HepG2 (cell line): ENCODE data around the gene PLXND1. TPM values are rescaled to one million over a fixed set of nuclear protein-coding genes. Genes with fewer than 3 reads are reported as not detected.

ENCODE experiments used
- AHR ChIP-seq: IDR thresholded peaks from 2 replicates; pipeline ENCODE4 v1.6.1; 2018; ENCODE audit warnings: missing genetic modification reagents, missing compliant biosample characterization
- BRCA1 ChIP-seq: sonication (generic); formaldehyde crosslinking; IDR thresholded peaks from 2 replicates; pipeline ENCODE4 v1.4.0; 2020; ENCODE audit warnings: missing genetic modification reagents
- CHCHD3 ChIP-seq: sonication (generic); formaldehyde crosslinking; IDR thresholded peaks from 2 replicates; pipeline ENCODE4 v1.8.0; 2022; ENCODE audit warnings: mild to moderate bottlenecking, missing genetic modification reagents, moderate library complexity
- EED ChIP-seq: sonication (generic); formaldehyde crosslinking; IDR thresholded peaks from 2 replicates; pipeline ENCODE4 v1.5.0; 2020; ENCODE audit warnings: mild to moderate bottlenecking, missing genetic modification reagents
- ELF1 ChIP-seq: sonication (generic); formaldehyde crosslinking; IDR thresholded peaks from 2 replicates; pipeline ENCODE4 v1.4.0; 2020; ENCODE audit warnings: missing genetic modification reagents
- FOSL1 ChIP-seq: sonication (generic); formaldehyde crosslinking; IDR thresholded peaks from 2 replicates; pipeline ENCODE4 v1.9.0; 2021; ENCODE audit warnings: missing genetic modification reagents, borderline replicate concordance
- FOSL2 ChIP-seq: sonication (generic); formaldehyde crosslinking; IDR thresholded peaks from 2 replicates; pipeline ENCODE4 v1.4.0; 2020; ENCODE audit warnings: missing genetic modification reagents
- HMGXB3 ChIP-seq: sonication (generic); formaldehyde crosslinking; IDR thresholded peaks from 2 replicates; pipeline ENCODE4 v1.4.0; 2020; ENCODE audit warnings: missing genetic modification reagents, borderline replicate concordance
- IRX3 ChIP-seq: sonication (generic); formaldehyde crosslinking; IDR thresholded peaks from 2 replicates; pipeline ENCODE4 v1.8.1; 2023; ENCODE audit warnings: mild to moderate bottlenecking, low read depth, missing genetic modification reagents, borderline replicate concordance
- MATR3 ChIP-seq: sonication (generic); formaldehyde crosslinking; IDR thresholded peaks from 2 replicates; pipeline ENCODE4 v1.4.0; 2020; ENCODE audit warnings: missing genetic modification reagents
- MED13 ChIP-seq: sonication (generic); formaldehyde crosslinking; IDR thresholded peaks from 2 replicates; pipeline ENCODE4 v1.5.0; 2020; ENCODE audit warnings: missing genetic modification reagents
- NONO ChIP-seq, 2 experiments: fragments of 450-650 bp in 1 of 2; sonication (generic) in 1 of 2; formaldehyde crosslinking in 1 of 2; IDR thresholded peaks in 1 of 2; conservative IDR thresholded peaks in 1 of 2; 2 replicates each; pipeline versions ENCODE4 v1.6.1 to v1.8.0; 2017 to 2022; ENCODE audit warnings: mild to moderate bottlenecking in 1 of 2, missing genetic modification reagents in 1 of 2, moderate library complexity in 1 of 2
- POGK ChIP-seq: sonication (generic); formaldehyde crosslinking; conservative IDR thresholded peaks from 2 replicates; pipeline ENCODE4 v1.8.0; 2022; ENCODE audit warnings: mild to moderate bottlenecking, moderate library complexity, missing genetic modification reagents
- SMARCE1 ChIP-seq: fragments of 450-650 bp; IDR thresholded peaks from 2 replicates; pipeline ENCODE4 v1.6.1; 2017; ENCODE audit warnings: borderline replicate concordance
- STAT5B ChIP-seq: sonication (generic); formaldehyde crosslinking; IDR thresholded peaks from 2 replicates; pipeline ENCODE4 v1.4.0; 2020; ENCODE audit warnings: missing genetic modification reagents
- TOE1 ChIP-seq: sonication (generic); formaldehyde crosslinking; IDR thresholded peaks from 2 replicates; pipeline ENCODE4 v1.4.0; 2020; ENCODE audit warnings: mild to moderate bottlenecking, missing genetic modification reagents
- ZBTB21 ChIP-seq: sonication (generic); formaldehyde crosslinking; IDR thresholded peaks from 2 replicates; pipeline ENCODE4 v1.4.0; 2020; ENCODE audit warnings: missing genetic modification reagents
- ZNF451 ChIP-seq: sonication (generic); formaldehyde crosslinking; IDR thresholded peaks from 2 replicates; pipeline ENCODE4 v1.5.0; 2020; ENCODE audit warnings: mild to moderate bottlenecking, missing genetic modification reagents
- ZNF530 ChIP-seq: sonication (generic); formaldehyde crosslinking; IDR thresholded peaks from 2 replicates; pipeline ENCODE4 v1.5.0; 2020; ENCODE audit warnings: low read depth, mild to moderate bottlenecking, missing genetic modification reagents
- ZNF563 ChIP-seq: sonication (generic); formaldehyde crosslinking; IDR thresholded peaks from 2 replicates; pipeline ENCODE4 v1.8.0; 2022; ENCODE audit warnings: mild to moderate bottlenecking, moderate library complexity, missing genetic modification reagents
- ZNF614 ChIP-seq: IDR thresholded peaks from 2 replicates; pipeline ENCODE4 v1.6.1; 2018; ENCODE audit warnings: missing biosample characterization, missing genetic modification reagents, inconsistent platforms, borderline replicate concordance
- ZNF713 ChIP-seq: sonication (generic); formaldehyde crosslinking; IDR thresholded peaks from 2 replicates; pipeline ENCODE4 v1.4.0; 2020; ENCODE audit warnings: mild to moderate bottlenecking, missing genetic modification reagents
- ZNF788 ChIP-seq: sonication (generic); formaldehyde crosslinking; IDR thresholded peaks from 2 replicates; pipeline ENCODE4 v1.5.0; 2020; ENCODE audit warnings: mild to moderate bottlenecking, missing genetic modification reagents, borderline replicate concordance
- polyA plus RNA-seq, 8 experiments: library from polyadenylated mRNA; depleted of rRNA in 3 of 8; stranded (reverse) in 7 of 8; unstranded in 1 of 8; fragments of >200 nt; fragmentation: Illumina TruSeq in 4 of 8; extraction: Trizol in 4 of 8; gene quantifications; 2 replicates each; pipeline versions ENCODE4 v1.2.1 to v1.2.3, GENCODE V29; 2011 to 2016; ENCODE audit warnings: low read depth in 4 of 8, missing spikeins in 1 of 8, mixed read lengths in 1 of 8; ENCODE audit not compliant: insufficient read depth in 1 of 8
- total RNA-seq, 5 experiments: library from RNA; depleted of rRNA; stranded (reverse); fragments of >200 nt; fragmentation: Illumina TruSeq; extraction: Trizol; gene quantifications; 2 replicates each; pipeline ENCODE4 v1.2.3, GENCODE V29; 2016; ENCODE audit warnings: low read depth in 1 of 5

Gene PLXND1
- total and polyA plus RNA-seq, 2 of the 13 experiments (the other 11 are each of a cell fraction or from before 2014, with no cell fraction given) = 15.9 to 42.0 TPM

DNA sequence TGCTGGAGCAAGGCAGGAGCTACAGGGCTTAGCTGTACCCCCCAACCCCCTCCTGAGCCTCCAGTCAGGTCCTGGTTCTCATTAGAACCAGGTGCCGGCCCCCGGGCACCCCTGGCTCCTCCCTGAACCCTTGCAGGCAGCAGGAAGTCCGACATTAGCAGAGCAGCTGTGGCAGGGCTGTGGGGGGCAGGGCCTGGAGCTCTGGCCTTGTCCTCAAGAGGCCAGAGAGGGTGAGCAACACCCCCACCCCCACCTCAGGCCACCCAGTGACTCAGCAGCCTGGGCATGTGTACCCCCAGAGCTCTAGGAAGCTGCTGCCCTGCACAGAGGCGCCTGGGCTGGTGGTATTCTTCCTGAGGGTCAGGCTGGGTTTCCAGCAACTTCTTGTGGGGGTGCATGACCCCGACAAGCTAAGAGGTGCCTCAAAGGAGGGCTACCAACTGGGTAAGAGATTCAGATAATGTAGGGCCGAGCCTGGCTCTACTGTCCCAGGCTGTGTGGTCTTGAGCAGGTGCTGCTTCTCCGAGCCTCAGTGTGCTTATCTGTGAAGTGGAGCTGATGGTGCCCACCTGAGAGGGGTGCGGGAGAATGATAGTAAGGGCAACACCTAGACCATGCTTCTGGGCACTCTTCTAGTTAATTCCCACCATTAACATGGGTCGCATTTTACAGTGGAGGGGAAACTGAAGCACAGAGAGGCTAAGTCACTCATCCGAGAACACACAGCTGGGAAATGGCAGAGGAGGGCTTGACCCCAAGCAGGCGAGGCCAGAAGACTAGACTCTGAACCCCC is 47.5 kb downstream of the PLXND1 start (continued):
- TF ChIP-seq HMGXB3 (CRISPR knock-in tag) (no peak), IRX3 (CRISPR knock-in tag) (no peak), MED13 (0 out of 2 replicates have a peak, but pooled peaks have one; percentile 64), ZNF788 (CRISPR knock-in tag) (0 out of 2 replicates have a peak, but pooled peaks have one; percentile 61), ZNF451 (no peak), STAT5B (no peak), EED (no peak), FOSL1 (CRISPR knock-in tag) (peak; percentile 47; the same call in 1 of the 2 replicates), ZNF530 (CRISPR knock-in tag) (no peak), AHR (no peak), ZNF563 (CRISPR knock-in tag) (0 out of 2 replicates have a peak, but pooled peaks have one; percentile 30), SMARCE1 (no peak), NONO (IDR thresholded peaks at IDR 0.05) (no peak), NONO (CRISPR knock-in tag; conservative IDR thresholded peaks at IDR 0.05) (no peak), TOE1 (CRISPR knock-in tag) (no peak), CHCHD3 (CRISPR knock-in tag) (no peak), ZNF713 (CRISPR knock-in tag) (no peak), BRCA1 (CRISPR knock-in tag) (no peak), ELF1 (CRISPR knock-in tag) (no peak; the same call in 1 of the 2 replicates), ZBTB21 (CRISPR knock-in tag) (no peak), POGK (CRISPR knock-in tag) (no peak), ZNF614 (CRISPR knock-in tag) (0 out of 2 replicates have a peak, but pooled peaks have one; percentile 28), FOSL2 (CRISPR knock-in tag) (peak; percentile 89), MATR3 (no peak)
